Astrocyte (in vitro differentiated cells and primary cell): ENCODE results near the gene POU2F1. TPM values are rescaled to one million over a fixed set of nuclear protein-coding genes. Genes with fewer than 3 reads are reported as not detected.

ENCODE experiments used
- DNase-seq: peaks from one replicate; pipeline ENCODE4 v3.0.0-alpha.2; 2010; ENCODE audit warnings: low read depth
- FAIRE-seq: peaks from 2 replicates; lab custom pipeline; 2011; peaks lifted over from hg19 to GRCh38; lab: Jason Lieb, UNC
- H2AFZ ChIP-seq: 2 replicates; pipeline ENCODE4 v1.6.0; 2012; ENCODE audit warnings: low read depth, low read length, inconsistent platforms
- H3K27ac ChIP-seq: 2 replicates; pipeline ENCODE4 v1.5.1; 2011; ENCODE audit warnings: low read depth, low read length, inconsistent platforms
- H3K27me3 ChIP-seq: 2 replicates; pipeline ENCODE4 v1.6.0; 2011; ENCODE audit warnings: low read length, inconsistent platforms; ENCODE audit not compliant: insufficient read depth
- H3K36me3 ChIP-seq: 2 replicates; pipeline ENCODE4 v1.5.1; 2011; ENCODE audit warnings: low read length, inconsistent platforms; ENCODE audit not compliant: insufficient read depth
- H3K4me1 ChIP-seq: 2 replicates; pipeline ENCODE4 v1.5.1; 2011; ENCODE audit warnings: low read length, inconsistent platforms; ENCODE audit not compliant: insufficient read depth
- H3K4me2 ChIP-seq: 2 replicates; pipeline ENCODE4 v1.6.0; 2012; ENCODE audit warnings: low read length, inconsistent platforms
- H3K4me3 ChIP-seq: 2 replicates; pipeline ENCODE4 v1.5.1; 2011; ENCODE audit warnings: low read depth, mild to moderate bottlenecking, low read length, inconsistent platforms; ENCODE audit not compliant: insufficient read depth
- H3K79me2 ChIP-seq: 2 replicates; pipeline ENCODE4 v1.6.0; 2012; ENCODE audit warnings: mild to moderate bottlenecking, low read length, inconsistent platforms; ENCODE audit not compliant: insufficient read depth
- H3K9ac ChIP-seq: 2 replicates; pipeline ENCODE4 v1.6.0; 2012; ENCODE audit warnings: mild to moderate bottlenecking, low read length, inconsistent platforms
- H3K9me3 ChIP-seq: 2 replicates; pipeline ENCODE4 v1.5.1; 2012; ENCODE audit warnings: low read depth, mild to moderate bottlenecking, low read length, inconsistent platforms; ENCODE audit not compliant: insufficient read depth
- H4K20me1 ChIP-seq: 2 replicates; pipeline ENCODE4 v1.6.0; 2012; ENCODE audit warnings: low read length, inconsistent platforms; ENCODE audit not compliant: insufficient read depth
- H3K27ac Mint-ChIP-seq: one replicate; pipeline ENCODE4 v1.8.0; 2021; ENCODE audit warnings: mild to moderate bottlenecking, mixed read lengths; ENCODE audit not compliant: unreplicated experiment
- H3K27me3 Mint-ChIP-seq: one replicate; pipeline ENCODE4 v1.8.0; 2021; ENCODE audit warnings: low read depth, mixed read lengths; ENCODE audit not compliant: unreplicated experiment
- H3K36me3 Mint-ChIP-seq: one replicate; pipeline ENCODE4 v1.8.0; 2021; ENCODE audit warnings: low read depth, mixed read lengths; ENCODE audit not compliant: unreplicated experiment
- H3K4me1 Mint-ChIP-seq: one replicate; pipeline ENCODE4 v1.8.0; 2021; ENCODE audit warnings: low read depth, mixed read lengths; ENCODE audit not compliant: unreplicated experiment
- H3K4me3 Mint-ChIP-seq: one replicate; pipeline ENCODE4 v1.8.0; 2021; ENCODE audit warnings: mild to moderate bottlenecking, moderate library complexity, mixed read lengths; ENCODE audit not compliant: unreplicated experiment
- H3K9me3 Mint-ChIP-seq: one replicate; pipeline ENCODE4 v1.8.0; 2021; ENCODE audit warnings: mild to moderate bottlenecking, mixed read lengths; ENCODE audit not compliant: unreplicated experiment
- CTCF ChIP-seq: IDR thresholded peaks from 2 replicates; pipeline ENCODE4 v1.5.1; 2011; ENCODE audit warnings: low read depth, mild to moderate bottlenecking, inconsistent platforms, low read length, moderate library complexity; ENCODE audit not compliant: insufficient read depth
- EZH2 ChIP-seq: IDR thresholded peaks from 2 replicates; pipeline ENCODE4 v1.6.1; 2012; ENCODE audit warnings: mild to moderate bottlenecking, low read length, inconsistent platforms; ENCODE audit not compliant: insufficient read depth
- total RNA-seq: library from RNA; stranded (reverse); gene quantifications from 2 replicates; pipeline ENCODE4 v1.2.1, GENCODE V29; 2021

The POU2F1 gene
- total RNA-seq, 1 donor from 2014 or later, result 21.7 TPM

GRCh38 chr1:167297222-167298214, 76.8 kb downstream of the POU2F1 start:
- Mint-ChIP-seq H3K4me1 (no peaks in the 10 kb centered on the region), H3K27ac (no peak overlapping the region), H3K27me3 (no peaks in the 10 kb centered on the region), H3K9me3 (no peaks in the 10 kb centered on the region), H3K4me3 (no peak overlapping the region), H3K36me3 (no peaks in the 10 kb centered on the region)
- Histone ChIP-seq H3K9ac (no peak overlapping the region), H3K79me2 (peaks cover 27% of the 10 kb centered on the region), H3K36me3 (no peaks in the 10 kb centered on the region), H3K4me3 (no peak overlapping the region), H3K27me3 (no peaks in the 10 kb centered on the region), H3K9me3 (no peaks in the 10 kb centered on the region), H3K4me2 (no peak overlapping the region), H2AFZ (no peak overlapping the region), H3K4me1 (no peaks in the 10 kb centered on the region), H3K27ac (no peak overlapping the region), H4K20me1 (peaks cover 37% of the 10 kb centered on the region)
- DNase-seq, result no peak
- FAIRE-seq, result no peak
- TF ChIP-seq EZH2 (no peak), CTCF (no peak)

- Histone ChIP-seq H3K79me2 (peaks cover 30% of the 10 kb centered on the region), H3K27me3 (no peaks in the 10 kb centered on the region), H3K4me3 (no peak overlapping the region), H3K9ac (no peak overlapping the region), H3K36me3 (no peaks in the 10 kb centered on the region), H3K4me1 (no peaks in the 10 kb centered on the region), H3K9me3 (no peaks in the 10 kb centered on the region), H2AFZ (no peak overlapping the region), H4K20me1 (peaks cover 37% of the 10 kb centered on the region), H3K27ac (no peak overlapping the region), H3K4me2 (no peak overlapping the region)
- no peak for DNase-seq
- no peak overlapping the region for H3K4me3 Mint-ChIP-seq
- FAIRE-seq, result no peak
- no peak overlapping the region for H3K27ac Mint-ChIP-seq
- no peaks in the 10 kb centered on the region for H3K36me3 Mint-ChIP-seq
- H3K4me1 Mint-ChIP-seq, result no peaks in the 10 kb centered on the region
- H3K27me3 Mint-ChIP-seq, result no peaks in the 10 kb centered on the region
- no peaks in the 10 kb centered on the region for H3K9me3 Mint-ChIP-seq
- TF ChIP-seq EZH2, result no peak
- no peak for TF ChIP-seq CTCF
Observed at GRCh38 chr1:167298325-167298724, 77.6 kb downstream of the POU2F1 start.

GRCh38 chr1:167301355-167301754, 80.7 kb downstream of the POU2F1 start:
- peaks cover 3% of the 10 kb centered on the region for H3K4me1 Mint-ChIP-seq
- Histone ChIP-seq H3K27me3 (no peaks in the 10 kb centered on the region), H3K36me3 (no peaks in the 10 kb centered on the region), H3K4me3 (no peak overlapping the region), H3K79me2 (peaks cover 32% of the 10 kb centered on the region), H3K9me3 (no peaks in the 10 kb centered on the region), H3K4me1 (no peaks in the 10 kb centered on the region), H3K27ac (no peak overlapping the region), H3K9ac (no peak overlapping the region), H2AFZ (no peak overlapping the region), H3K4me2 (no peak overlapping the region), H4K20me1 (peaks cover 24% of the 10 kb centered on the region)
- TF ChIP-seq EZH2 (no peak), CTCF (no peak)
- H3K36me3 Mint-ChIP-seq, result no peaks in the 10 kb centered on the region
- DNase-seq, result no peak
- no peak for FAIRE-seq
- no peak overlapping the region for H3K27ac Mint-ChIP-seq
- no peak overlapping the region for H3K4me3 Mint-ChIP-seq
- H3K27me3 Mint-ChIP-seq, result no peaks in the 10 kb centered on the region
- H3K9me3 Mint-ChIP-seq, result no peaks in the 10 kb centered on the region
